ENCODE measurements around the gene SDF2L1.
A peak's percentile ranks its signal among the peaks of the same experiment; 100 is the strongest.
"Not testable (repeated sequence)": the region's sequence is repeated elsewhere in the genome, so short reads cannot be mapped to it uniquely, and the experiment has no call there.

Gene SDF2L1, protein sequence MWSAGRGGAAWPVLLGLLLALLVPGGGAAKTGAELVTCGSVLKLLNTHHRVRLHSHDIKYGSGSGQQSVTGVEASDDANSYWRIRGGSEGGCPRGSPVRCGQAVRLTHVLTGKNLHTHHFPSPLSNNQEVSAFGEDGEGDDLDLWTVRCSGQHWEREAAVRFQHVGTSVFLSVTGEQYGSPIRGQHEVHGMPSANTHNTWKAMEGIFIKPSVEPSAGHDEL

DNA sequence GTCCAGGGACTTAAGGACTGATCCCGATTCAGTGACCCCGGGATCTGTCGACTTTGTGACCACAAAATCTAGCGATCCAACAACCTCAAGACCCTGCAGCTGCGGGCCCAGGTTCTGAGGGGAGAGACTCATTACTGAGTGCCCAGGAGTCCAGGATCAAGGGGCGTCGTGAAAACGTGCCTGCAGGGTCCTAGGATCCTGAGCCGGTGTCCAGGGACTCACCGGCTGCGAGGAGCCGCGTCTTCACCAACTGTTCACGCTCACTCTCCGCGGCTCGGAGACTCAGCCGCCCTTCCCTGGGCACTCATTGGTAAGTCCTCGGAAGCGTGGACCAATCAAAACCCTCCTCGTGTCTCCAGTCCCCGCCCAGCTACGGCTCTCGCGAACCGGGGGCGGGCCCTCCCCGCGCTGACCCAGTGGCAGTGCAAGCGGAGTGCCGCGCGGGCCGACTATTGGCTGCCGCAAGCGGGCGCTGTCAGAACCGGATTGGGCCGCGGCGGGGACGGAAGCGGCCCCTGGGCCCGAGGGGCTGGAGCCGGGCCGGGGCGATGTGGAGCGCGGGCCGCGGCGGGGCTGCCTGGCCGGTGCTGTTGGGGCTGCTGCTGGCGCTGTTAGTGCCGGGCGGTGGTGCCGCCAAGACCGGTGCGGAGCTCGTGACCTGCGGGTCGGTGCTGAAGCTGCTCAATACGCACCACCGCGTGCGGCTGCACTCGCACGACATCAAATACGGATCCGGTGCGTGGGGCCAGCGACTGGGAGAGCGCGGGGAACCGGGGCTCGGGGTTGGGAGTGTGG, at the start of gene SDF2L1:
Gene SDF2L1 (plus strand): TSS at position 514 of the 795 bp plus-strand sequence. CDS start 35 bp downstream, at position 549.
- Histone ChIP-seq H3K4me1 (peaks cover 11% of the 10 kb centered on the region), H3K27me3 (ENCODE audit: low read depth) (no peaks in the 10 kb centered on the region), H3K9me3 (no peaks in the 10 kb centered on the region), H3K36me3 (replicated peaks) (peaks cover 31% of the 10 kb centered on the region), H3K4me3 (peak within 1 kb of the TSS; percentile 75)
- in situ Hi-C loops (cut with MboI; ENCODE audit: low sequenced_read_pairs), result no loop called here
- DNase-seq (ENCODE audit: low spot score in 2 of 2), result peak; percentile 99

DNA sequence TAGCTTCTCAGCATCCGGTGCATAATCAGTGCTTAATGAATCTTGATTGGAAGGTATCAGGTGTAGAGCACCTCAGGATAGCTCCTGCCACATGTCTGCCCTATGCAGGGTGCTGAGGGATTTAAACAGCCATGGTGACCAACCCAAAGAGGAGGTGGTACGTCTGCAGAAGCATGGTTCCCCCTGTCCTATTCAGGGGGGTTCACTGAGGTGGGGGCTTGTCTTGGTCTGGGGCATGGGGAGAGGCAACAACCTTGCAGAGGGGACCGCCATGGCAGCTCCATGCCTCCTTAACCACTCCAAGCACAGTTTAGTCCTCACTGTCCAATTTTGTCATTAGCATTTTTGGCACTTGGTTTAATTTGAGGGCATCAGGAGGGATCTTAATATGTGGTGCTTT, 49.7 kb upstream of the SDF2L1 start:
- Histone ChIP-seq H3K4me3 (no peak overlapping the region), H3K27me3 (ENCODE audit: low read depth) (no peaks in the 10 kb centered on the region), H3K36me3 (replicated peaks) (peaks cover 57% of the 10 kb centered on the region), H3K9me3 (no peaks in the 10 kb centered on the region), H3K4me1 (no peaks in the 10 kb centered on the region; the same call in 1 of the 2 replicates)
- no peak for DNase-seq (ENCODE audit: low spot score in 2 of 2)
- in situ Hi-C loops (cut with MboI; ENCODE audit: low sequenced_read_pairs), result no loop called here

DNA sequence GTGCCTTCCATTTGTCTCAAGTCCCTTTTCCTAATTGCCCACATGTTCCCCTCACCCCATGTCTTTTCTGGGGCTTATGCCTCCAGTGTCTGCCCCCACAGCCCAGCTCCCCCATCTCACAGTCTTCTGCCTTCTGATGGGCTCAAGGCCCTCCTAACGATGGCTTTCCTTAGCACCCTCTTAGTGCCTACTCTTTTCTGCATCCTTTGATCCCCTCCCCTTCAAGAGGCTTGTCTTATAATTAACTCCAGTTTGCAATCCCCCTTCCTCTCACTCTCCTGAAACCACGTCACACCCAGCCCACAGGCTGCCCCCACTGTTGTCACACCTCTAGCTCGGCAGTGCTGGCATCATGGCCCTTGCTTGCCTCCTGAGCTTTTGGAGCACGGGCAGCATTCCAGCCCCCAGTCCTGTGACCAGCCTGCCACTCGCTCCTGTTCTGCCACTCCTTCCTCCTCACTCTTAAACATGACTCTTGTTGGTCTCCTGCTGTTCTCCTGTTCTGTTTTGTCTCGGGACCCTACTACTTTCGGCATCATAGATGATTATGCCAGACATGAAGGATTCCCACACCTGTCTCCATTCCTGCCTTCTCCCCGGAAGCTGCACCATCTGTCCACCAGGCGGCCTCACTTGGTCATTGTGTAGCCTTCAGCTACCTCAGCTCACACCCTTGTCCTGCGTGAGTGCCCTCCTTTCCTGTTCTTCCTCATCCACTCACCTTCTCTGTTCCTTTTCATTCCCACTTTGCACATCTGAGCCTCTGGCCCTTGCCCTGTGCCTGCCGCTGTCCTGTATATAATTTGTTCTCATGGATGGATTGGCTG, 48.5 kb upstream of the SDF2L1 start:
- DNase-seq (ENCODE audit: low spot score in 2 of 2), result peak in 1 of 2 experiments; percentile 39
- H3K9me3 ChIP-seq, result no peaks in the 10 kb centered on the region
- in situ Hi-C loops (cut with MboI; ENCODE audit: low sequenced_read_pairs), result no loop called here
- H3K36me3 ChIP-seq (replicated peaks), result peaks cover 54% of the 10 kb centered on the region
- no peaks in the 10 kb centered on the region for H3K27me3 ChIP-seq (ENCODE audit: low read depth)
- H3K4me1 ChIP-seq, result no peaks in the 10 kb centered on the region; the same call in 1 of the 2 replicates
- H3K4me3 ChIP-seq, result no peak overlapping the region

DNA sequence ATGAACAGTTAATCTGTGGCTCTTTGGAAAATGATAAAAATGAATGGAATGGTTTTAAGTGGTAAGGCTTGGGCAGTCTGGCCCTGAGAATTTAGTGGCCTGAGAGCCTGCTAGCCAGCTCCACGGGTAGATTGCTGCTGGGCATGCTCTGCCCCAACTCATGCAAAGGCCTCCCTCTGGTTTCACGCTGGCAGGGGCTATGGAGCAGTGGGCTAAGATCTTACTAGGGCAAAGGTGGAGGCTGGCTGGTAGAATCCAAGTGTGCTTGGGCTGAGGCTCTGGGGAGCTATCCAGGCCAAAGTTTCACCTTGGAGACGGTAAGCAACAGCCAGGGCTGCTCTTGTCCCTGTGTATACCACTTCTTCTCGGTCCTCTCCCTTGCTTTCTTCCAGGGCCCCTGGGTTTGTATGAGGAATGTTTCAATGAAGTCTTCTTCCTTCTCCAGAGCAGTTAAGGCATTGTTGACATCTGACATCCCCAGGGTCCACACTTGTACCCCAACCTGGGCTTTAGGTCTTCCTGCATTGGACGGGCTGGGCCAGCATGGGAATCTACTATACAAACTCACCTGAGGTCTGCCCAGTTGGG, 47.1 kb upstream of the SDF2L1 start:
- Histone ChIP-seq H3K27me3 (ENCODE audit: low read depth) (no peaks in the 10 kb centered on the region), H3K9me3 (no peaks in the 10 kb centered on the region), H3K36me3 (replicated peaks) (peaks cover 54% of the 10 kb centered on the region), H3K4me1 (no peaks in the 10 kb centered on the region; the same call in 1 of the 2 replicates), H3K4me3 (no peak overlapping the region)
- in situ Hi-C loops (cut with MboI; ENCODE audit: low sequenced_read_pairs), result no loop called here
- DNase-seq (ENCODE audit: low spot score in 2 of 2), result no peak

DNA sequence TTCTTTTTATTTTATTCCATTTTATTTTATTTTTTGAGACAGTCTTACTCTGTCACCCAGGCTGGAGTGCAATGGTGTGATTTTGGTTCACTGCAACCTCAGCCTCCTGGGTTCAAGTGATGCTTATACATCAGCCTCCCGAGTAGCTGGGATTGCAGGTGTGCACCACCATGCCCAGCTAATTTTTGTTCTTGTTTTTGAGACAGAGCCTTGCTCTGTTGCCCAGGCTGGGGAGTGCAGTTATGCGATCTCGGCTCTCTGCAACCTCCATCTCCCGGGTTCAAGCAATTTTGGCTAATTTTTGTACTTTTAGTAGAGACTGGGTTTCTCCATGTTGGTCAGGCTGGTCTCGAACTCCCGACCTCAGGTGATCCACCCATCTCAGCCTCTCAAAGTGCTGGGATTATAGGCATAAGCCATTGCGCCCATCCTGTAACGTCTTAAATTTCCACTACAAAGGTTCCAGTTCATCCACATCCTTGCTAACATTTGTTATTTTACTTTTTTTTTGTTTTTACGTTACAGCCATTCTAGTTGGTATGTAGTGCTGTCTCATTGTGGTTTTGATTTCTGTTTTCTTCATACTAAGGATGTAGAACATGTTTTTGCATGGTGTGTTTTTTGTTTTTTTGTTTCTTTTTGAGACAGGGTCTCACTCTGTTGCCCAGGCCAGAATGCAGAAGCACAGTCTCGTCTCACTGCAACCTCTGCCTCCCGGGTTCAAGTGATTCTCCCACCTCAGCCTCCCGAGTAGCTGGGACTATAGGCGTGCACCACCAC, 45.6 kb upstream of the SDF2L1 start:
- H3K36me3 ChIP-seq (replicated peaks), result peaks cover 51% of the 10 kb centered on the region
- H3K27me3 ChIP-seq (ENCODE audit: low read depth); H3K4me1 ChIP-seq; DNase-seq (ENCODE audit: low spot score in 2 of 2); H3K4me3 ChIP-seq; H3K9me3 ChIP-seq; in situ Hi-C loops (cut with MboI; ENCODE audit: low sequenced_read_pairs): not testable (repeated sequence)

DNA sequence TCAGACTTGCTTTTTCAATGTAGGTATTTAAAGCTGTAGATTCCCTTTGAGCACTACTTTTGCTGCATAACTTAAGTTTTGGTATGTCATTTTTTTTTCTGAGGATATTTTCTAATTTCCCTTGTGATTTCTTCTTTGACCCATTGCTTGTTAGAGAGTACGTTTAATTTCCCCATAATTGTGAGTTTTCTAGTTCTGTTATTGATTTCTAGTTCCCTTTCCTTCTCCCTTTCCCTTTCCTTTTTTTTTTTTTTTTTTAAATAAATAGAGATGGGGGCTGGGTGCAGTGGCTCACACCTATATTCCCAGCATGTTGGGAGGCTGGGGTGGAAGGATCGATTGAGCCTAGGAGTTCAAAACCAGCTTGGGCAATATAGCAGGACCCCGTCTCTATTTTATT, 43.8 kb upstream of the SDF2L1 start:
- DNase-seq (ENCODE audit: low spot score in 2 of 2), result no peak
- Histone ChIP-seq H3K4me3 (no peak overlapping the region), H3K36me3 (replicated peaks) (peaks cover 49% of the 10 kb centered on the region), H3K4me1 (no peaks in the 10 kb centered on the region; the same call in 1 of the 2 replicates), H3K27me3 (ENCODE audit: low read depth) (no peaks in the 10 kb centered on the region), H3K9me3 (no peaks in the 10 kb centered on the region)
- in situ Hi-C loops (cut with MboI; ENCODE audit: low sequenced_read_pairs), result no loop called here

DNA sequence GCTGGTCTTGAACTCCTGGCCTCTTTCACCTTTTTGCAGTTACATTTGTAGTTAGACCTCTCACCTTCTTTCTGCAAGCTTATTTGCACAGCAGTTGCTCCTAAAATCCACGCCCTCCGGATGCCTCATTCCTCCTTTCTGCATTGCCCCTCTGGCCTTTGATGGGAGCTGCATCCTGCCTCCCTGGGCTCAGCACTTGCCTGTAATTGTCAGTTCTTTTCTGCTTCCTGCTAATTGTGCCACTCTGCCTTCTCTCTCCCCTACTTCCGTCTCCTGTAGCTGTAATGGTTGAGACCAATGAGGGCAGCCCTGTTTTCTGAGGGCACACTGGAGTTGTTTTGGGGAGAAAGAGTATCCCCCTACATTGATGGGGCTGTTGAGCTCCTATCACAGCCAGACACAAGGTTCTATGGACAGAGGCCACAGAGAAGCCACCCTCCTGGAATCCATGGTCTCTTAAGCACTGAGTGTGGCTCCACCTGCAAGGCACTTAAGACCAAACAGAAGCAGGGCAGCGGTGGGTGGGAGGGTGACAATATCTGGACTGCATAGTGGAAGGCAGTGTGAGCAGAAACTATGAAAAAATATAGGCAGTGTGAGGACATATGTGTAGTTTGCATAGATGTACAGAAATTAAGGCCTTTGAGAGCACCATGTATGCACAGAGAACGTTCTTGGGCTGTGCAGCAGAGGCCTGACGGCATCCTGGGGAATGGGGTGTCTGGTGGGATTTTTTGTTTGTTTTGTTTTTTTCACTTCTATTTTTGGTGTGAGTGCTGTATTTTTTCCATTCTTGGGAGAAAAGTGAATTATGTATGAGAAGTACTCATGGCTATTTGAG, 42.8 kb upstream of the SDF2L1 start:
- no peak overlapping the region for H3K4me3 ChIP-seq
- H3K27me3 ChIP-seq (ENCODE audit: low read depth), result no peaks in the 10 kb centered on the region
- DNase-seq (ENCODE audit: low spot score in 2 of 2), result no peak
- in situ Hi-C loops (cut with MboI; ENCODE audit: low sequenced_read_pairs), result no loop called here
- H3K36me3 ChIP-seq (replicated peaks), result peaks cover 43% of the 10 kb centered on the region
- H3K4me1 ChIP-seq, result peaks cover 4% of the 10 kb centered on the region
- H3K9me3 ChIP-seq, result no peaks in the 10 kb centered on the region

DNA sequence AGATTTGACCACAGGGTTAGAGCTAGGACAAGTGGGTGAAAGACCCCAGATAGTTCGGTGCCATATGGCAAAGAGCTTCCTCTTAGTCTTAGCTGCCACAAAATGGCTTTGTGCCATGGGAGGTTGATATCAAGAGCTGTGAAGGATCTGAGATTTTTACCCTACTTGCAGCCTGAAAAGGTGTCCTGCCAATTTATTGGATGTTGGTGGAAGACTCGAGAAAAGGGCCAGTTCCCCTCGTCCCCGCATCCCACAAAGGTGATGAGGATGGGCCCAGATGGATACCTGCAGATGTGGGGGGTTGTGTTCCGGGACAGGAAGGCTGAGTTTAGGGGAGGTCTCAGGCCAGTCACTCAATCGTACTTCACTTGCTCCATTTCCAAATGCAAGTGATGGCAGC, 39.5 kb upstream of the SDF2L1 start:
- in situ Hi-C loops (cut with MboI; ENCODE audit: low sequenced_read_pairs), result loop anchor here (5.0 to 10.0 kb wide), 2 partner anchors 55 to 82 kb away; no protein-coding TSS in a partner anchor
- no peaks in the 10 kb centered on the region for H3K9me3 ChIP-seq
- peaks cover 18% of the 10 kb centered on the region for H3K36me3 ChIP-seq (replicated peaks)
- H3K27me3 ChIP-seq (ENCODE audit: low read depth), result no peaks in the 10 kb centered on the region
- H3K4me1 ChIP-seq, result peaks cover 5% of the 10 kb centered on the region
- DNase-seq (ENCODE audit: low spot score in 2 of 2), result no peak
- H3K4me3 ChIP-seq, result no peak overlapping the region

DNA sequence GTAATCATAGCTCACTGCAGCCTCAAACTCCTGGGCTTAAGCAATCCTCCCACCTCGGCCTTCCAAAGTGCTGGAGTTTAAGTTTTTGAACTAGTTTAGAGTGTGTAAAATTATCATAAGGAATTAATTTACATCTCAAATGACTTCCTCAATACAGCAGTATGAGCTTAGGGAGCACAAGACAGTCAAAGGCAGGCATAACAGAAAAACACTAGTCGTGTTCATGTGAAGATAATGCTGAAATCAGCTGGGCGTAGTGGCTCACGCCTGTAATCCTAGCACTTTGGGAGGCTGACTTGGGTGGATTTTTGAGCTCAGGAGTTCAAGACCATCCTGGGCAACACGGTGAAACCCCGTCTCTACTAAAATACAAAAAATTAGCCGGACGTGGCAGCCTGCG, 38.1 kb upstream of the SDF2L1 start:
- Histone ChIP-seq H3K4me1 (peaks cover 5% of the 10 kb centered on the region), H3K36me3 (replicated peaks) (peaks cover 18% of the 10 kb centered on the region), H3K4me3 (no peak overlapping the region), H3K27me3 (ENCODE audit: low read depth) (no peaks in the 10 kb centered on the region), H3K9me3 (no peaks in the 10 kb centered on the region)
- DNase-seq (ENCODE audit: low spot score in 2 of 2), result peak in 1 of 2 experiments; percentile 23
- in situ Hi-C loops (cut with MboI; ENCODE audit: low sequenced_read_pairs), result loop anchor here (5.0 to 10.0 kb wide), 2 partner anchors 53 to 81 kb away; no protein-coding TSS in a partner anchor

DNA sequence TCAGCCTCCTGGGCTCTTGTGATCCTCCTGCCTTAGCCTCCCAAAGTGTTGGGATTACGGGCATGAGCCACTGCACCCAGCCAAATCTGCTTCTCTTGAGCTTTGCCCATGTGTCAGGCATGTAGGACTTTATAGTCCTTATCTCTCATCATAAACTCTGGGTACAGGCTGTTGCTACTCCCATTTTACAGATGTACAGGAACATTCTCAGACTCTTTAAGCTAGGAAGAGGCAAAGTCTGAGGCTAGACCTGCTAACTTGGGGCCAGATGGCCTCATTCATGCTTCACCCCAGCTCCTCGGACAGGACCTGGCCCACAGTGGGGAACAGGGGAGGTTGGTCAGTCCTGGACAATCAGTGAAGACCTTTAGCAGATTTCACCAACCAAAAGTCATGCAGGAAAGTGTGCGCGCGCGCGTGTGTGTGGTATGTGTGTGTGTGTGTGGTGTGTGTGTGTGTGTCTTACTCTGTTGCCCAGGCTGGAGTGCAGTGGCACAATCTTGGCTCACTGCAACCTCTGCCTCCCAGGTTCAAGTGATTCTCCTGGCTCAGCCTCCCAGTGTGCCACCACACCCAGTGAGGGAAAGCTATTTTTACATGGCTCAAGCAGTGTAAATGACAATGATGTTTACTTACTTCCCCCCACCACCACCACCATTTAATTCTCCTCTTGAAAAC, 36.1 kb upstream of the SDF2L1 start:
- H3K9me3 ChIP-seq, result no peaks in the 10 kb centered on the region
- DNase-seq (ENCODE audit: low spot score in 2 of 2), result no peak
- H3K4me3 ChIP-seq, result no peak overlapping the region
- no peaks in the 10 kb centered on the region for H3K27me3 ChIP-seq (ENCODE audit: low read depth)
- peaks cover 5% of the 10 kb centered on the region for H3K4me1 ChIP-seq
- in situ Hi-C loops (cut with MboI; ENCODE audit: low sequenced_read_pairs), result loop anchor here (10.0 kb wide), 1 partner anchor 79 kb away; no protein-coding TSS in a partner anchor
- H3K36me3 ChIP-seq (replicated peaks), result peaks cover 38% of the 10 kb centered on the region

DNA sequence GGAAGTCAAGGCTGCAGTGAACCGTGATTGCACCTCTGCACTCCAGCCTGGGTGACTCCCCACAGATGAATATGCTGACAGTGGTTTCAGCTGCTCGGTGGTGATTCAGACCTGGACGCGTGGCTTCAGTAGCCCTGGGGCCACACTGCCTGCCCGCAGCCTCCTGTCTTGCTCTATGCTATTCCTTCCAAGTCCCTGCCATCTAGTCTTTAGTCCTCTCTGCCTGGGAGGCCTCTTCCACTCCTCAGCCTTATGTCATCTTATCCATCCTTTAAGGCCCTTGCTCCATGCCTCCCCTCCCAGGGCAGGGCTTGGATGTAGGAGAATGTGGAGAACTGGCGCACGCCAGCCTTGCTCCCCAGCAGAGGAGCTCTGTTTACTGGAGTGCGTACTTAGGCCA, 35.3 kb upstream of the SDF2L1 start:
- H3K4me3 ChIP-seq, result no peak overlapping the region
- in situ Hi-C loops (cut with MboI; ENCODE audit: low sequenced_read_pairs), result loop anchor here (10.0 kb wide), 1 partner anchor 78 kb away; no protein-coding TSS in a partner anchor

More for the DNA sequence above, 35.3 kb upstream of the SDF2L1 start:
- Histone ChIP-seq H3K36me3 (replicated peaks) (peaks cover 46% of the 10 kb centered on the region), H3K27me3 (ENCODE audit: low read depth) (no peaks in the 10 kb centered on the region), H3K9me3 (no peaks in the 10 kb centered on the region), H3K4me1 (peaks cover 5% of the 10 kb centered on the region)
- no peak for DNase-seq (ENCODE audit: low spot score in 2 of 2)
